AG04449 (cell line): Measurements from ENCODE around the gene JAKMIP2.

ENCODE experiments used
- CTCF ChIA-PET: fragments of 350-600 bp; formaldehyde crosslinking; extraction: SDS; loops from one replicate; lab custom pipeline; 2021; ENCODE audit warnings: antibody characterized with exemption; lab: Yijun Ruan, JAX
- POLR2A ChIA-PET: fragments of 400-600, 350-600 bp; formaldehyde crosslinking; extraction: SDS; loops from one replicate; lab custom pipeline; 2020; ENCODE audit warnings: antibody characterized with exemption, inconsistent platforms; lab: Yijun Ruan, JAX
- DNase-seq: peaks from one replicate; pipeline ENCODE4 v3.0.0-alpha.2; 2010; ENCODE audit warnings: low read depth, low spot score
- H3K4me3 ChIP-seq: 2 replicates; pipeline ENCODE4 v1.5.1; 2011; ENCODE audit warnings: low read depth, mild to moderate bottlenecking, control low read depth, low read length
- CTCF ChIP-seq: IDR thresholded peaks from one replicate; pipeline ENCODE4 v1.5.1; 2011; ENCODE audit warnings: mild to moderate bottlenecking, moderate library complexity, low read length, control low read depth, inconsistent platforms; ENCODE audit not compliant: insufficient read depth; ENCODE audit errors: missing control alignments

The JAKMIP2 gene

DNA sequence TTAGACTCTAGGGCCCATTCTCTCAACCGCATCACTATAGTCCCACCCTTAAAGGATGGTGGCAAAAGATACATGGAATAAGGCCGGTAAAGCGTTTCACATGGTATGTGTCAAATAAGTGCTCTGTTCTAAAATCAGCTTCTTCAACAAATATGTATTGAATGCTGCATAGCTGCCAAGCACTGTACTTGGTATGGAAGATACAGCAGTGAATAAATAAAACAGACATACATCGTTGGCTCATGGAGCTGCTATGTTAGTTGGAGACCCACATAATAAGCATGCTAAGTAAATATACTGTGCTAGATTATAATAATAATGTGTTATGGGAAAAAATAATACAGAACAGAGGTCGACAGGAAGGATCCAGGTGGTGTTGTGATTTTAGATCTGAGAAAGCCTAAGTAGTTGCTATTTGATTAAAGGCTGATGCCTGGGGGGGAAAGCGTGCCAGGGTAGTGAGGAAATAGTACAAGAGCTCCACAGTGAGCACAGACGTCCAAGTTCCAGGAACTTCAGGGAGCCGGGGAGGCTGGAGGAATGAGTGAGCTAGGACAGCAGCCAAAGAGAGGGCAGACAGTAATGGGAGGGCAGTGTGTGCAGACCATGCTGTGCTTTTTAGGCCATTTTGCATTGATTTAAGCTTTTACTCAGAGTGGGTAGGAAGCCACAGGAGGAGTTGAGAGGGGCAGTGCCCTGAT, 93.7 kb downstream of the JAKMIP2 start:
- no peak for DNase-seq
- CTCF ChIA-PET, result no interaction called here

GRCh38 chr5:147687118-147687517, 95.4 kb downstream of the JAKMIP2 start:
- TF ChIP-seq CTCF, result no peak
- ChIA-PET POLR2A (no interaction called here), CTCF (no interaction called here)
- no peak for DNase-seq
- no peak overlapping the region for H3K4me3 ChIP-seq

More for the DNA sequence above, 93.7 kb downstream of the JAKMIP2 start:
- TF ChIP-seq CTCF, result no peak
- POLR2A ChIA-PET, result no interaction called here
- H3K4me3 ChIP-seq, result no peak overlapping the region

- TF ChIP-seq CTCF, result no peak
These were observed 96.1 kb downstream of the JAKMIP2 start for GRCh38 chr5:147686421-147686820.

GRCh38 chr5:147685993-147686392, 96.5 kb downstream of the JAKMIP2 start:
- POLR2A ChIA-PET, result no interaction called here
- no peak overlapping the region for H3K4me3 ChIP-seq
- CTCF ChIA-PET, result no interaction called here

More at GRCh38 chr5:147686421-147686820, 96.1 kb downstream of the JAKMIP2 start:
- POLR2A ChIA-PET, result no interaction called here
- CTCF ChIA-PET, result no interaction called here
- DNase-seq, result no peak
- no peak overlapping the region for H3K4me3 ChIP-seq

GRCh38 chr5:147675168-147675567, 107.4 kb downstream of the JAKMIP2 start:
- ChIA-PET CTCF (no interaction called here), POLR2A (no interaction called here)
- DNase-seq, result no peak
- TF ChIP-seq CTCF, result no peak
- no peak overlapping the region for H3K4me3 ChIP-seq

More at GRCh38 chr5:147685993-147686392, 96.5 kb downstream of the JAKMIP2 start:
- no peak for DNase-seq
- no peak for TF ChIP-seq CTCF

GRCh38 chr5:147674411-147674810, 108.1 kb downstream of the JAKMIP2 start:
- POLR2A ChIA-PET, result no interaction called here
- no peak for TF ChIP-seq CTCF
- CTCF ChIA-PET, result interaction anchor here (0.8 kb wide), 1 partner anchor 22 kb away, joined by 3 read pairs; no protein-coding TSS in a partner anchor

More at GRCh38 chr5:147674411-147674810, 108.1 kb downstream of the JAKMIP2 start:
- no peak for DNase-seq
- no peak overlapping the region for H3K4me3 ChIP-seq
